Hepatocyte (in vitro differentiated cells): ENCODE measurements around the gene DUOX2. TPM values are rescaled to one million over a fixed set of nuclear protein-coding genes. Genes with fewer than 3 reads are reported as not detected.

ENCODE experiments used
- DNase-seq: peaks from one replicate; pipeline ENCODE4 v3.0.0-alpha.2; 2016; ENCODE audit warnings: low spot score
- H2AFZ ChIP-seq: fragments of 200-600 bp; sonication (generic); 2 replicates; pipeline ENCODE4 v1.6.0; 2016; ENCODE audit warnings: antibody characterized with exemption, mild to moderate bottlenecking
- H3K27ac ChIP-seq: fragments of 200-600 bp; sonication (generic); 2 replicates; pipeline ENCODE4 v1.5.1; 2016; ENCODE audit warnings: mild to moderate bottlenecking
- H3K27me3 ChIP-seq: fragments of 200-600 bp; sonication (generic); 2 replicates; pipeline ENCODE4 v1.6.1; 2016
- H3K36me3 ChIP-seq: fragments of 200-600 bp; sonication (generic); replicated peaks from 2 replicates; pipeline ENCODE4 v1.5.1; 2016; ENCODE audit warnings: low read depth; ENCODE audit not compliant: insufficient read depth
- H3K4me1 ChIP-seq: fragments of 200-600 bp; sonication (generic); 2 replicates; pipeline ENCODE4 v1.5.1; 2016; ENCODE audit warnings: mild to moderate bottlenecking, moderate library complexity; ENCODE audit not compliant: insufficient read depth
- H3K4me2 ChIP-seq: fragments of 200-600 bp; sonication (generic); 2 replicates; pipeline ENCODE4 v1.6.0; 2016
- H3K4me3 ChIP-seq: fragments of 200-600 bp; sonication (generic); 2 replicates; pipeline ENCODE4 v1.5.1; 2016; ENCODE audit warnings: mild to moderate bottlenecking
- H3K79me2 ChIP-seq: fragments of 200-600 bp; sonication (generic); 2 replicates; pipeline ENCODE4 v1.6.0; 2017; ENCODE audit warnings: mild to moderate bottlenecking
- H3K9me2 ChIP-seq: fragments of 200-600 bp; sonication (generic); replicated peaks from 2 replicates; pipeline ENCODE4 v1.6.0; 2017; ENCODE audit warnings: mild to moderate bottlenecking; ENCODE audit not compliant: insufficient read depth
- H3K9me3 ChIP-seq: fragments of 200-600 bp; sonication (generic); 2 replicates; pipeline ENCODE4 v1.5.1; 2016; ENCODE audit warnings: low read depth, mild to moderate bottlenecking
- H4K20me1 ChIP-seq: fragments of 200-600 bp; sonication (generic); 2 replicates; pipeline ENCODE4 v1.6.0; 2016; ENCODE audit warnings: mild to moderate bottlenecking; ENCODE audit not compliant: insufficient read depth, poor library complexity, severe bottlenecking
- EZH2 ChIP-seq: fragments of 200-600 bp; sonication (generic); IDR thresholded peaks from 2 replicates; pipeline ENCODE4 v1.6.1; 2016; ENCODE audit warnings: antibody characterized with exemption, mild to moderate bottlenecking, borderline replicate concordance
- EZH2phosphoT487 ChIP-seq: fragments of 200-600 bp; sonication (generic); IDR thresholded peaks from one replicate; pipeline ENCODE4 v1.6.1; 2018; ENCODE audit warnings: antibody characterized with exemption, mild to moderate bottlenecking, low read depth, moderate library complexity; ENCODE audit not compliant: unreplicated experiment, severe bottlenecking
- WGBS: methylation state at CpG from one replicate; pipeline ENCODE4 v1.1.6; 2016; ENCODE audit warnings: low lambda C conversion rate; ENCODE audit errors: missing lambda C conversion rate; 5-methylcytosine and 5-hydroxymethylcytosine counted together
- polyA plus RNA-seq: library from polyadenylated mRNA; unstranded; fragments of >200 nt; fragmentation: Nextera tagmentation; extraction: Ambion mirVana; gene quantifications from 2 replicates; pipeline ENCODE4 v1.2.1, GENCODE V29; 2016
- total RNA-seq: library from RNA; depleted of rRNA; stranded (reverse); fragments of >200 nt; gene quantifications from 2 replicates; pipeline ENCODE4 v1.2.3, GENCODE V29; 2014
- TF ChIP-seq, protein P1 (sequence below): fragments of 200-600 bp; sonication (generic); IDR thresholded peaks from 2 replicates; pipeline ENCODE4 v1.5.1; 2016; ENCODE audit warnings: antibody characterized with exemption, mild to moderate bottlenecking; ENCODE audit not compliant: poor library complexity

The DUOX2 gene
- total and polyA plus RNA-seq, 2 experiments from 2014 or later: 21.4 to 37.4 TPM

DNA sequence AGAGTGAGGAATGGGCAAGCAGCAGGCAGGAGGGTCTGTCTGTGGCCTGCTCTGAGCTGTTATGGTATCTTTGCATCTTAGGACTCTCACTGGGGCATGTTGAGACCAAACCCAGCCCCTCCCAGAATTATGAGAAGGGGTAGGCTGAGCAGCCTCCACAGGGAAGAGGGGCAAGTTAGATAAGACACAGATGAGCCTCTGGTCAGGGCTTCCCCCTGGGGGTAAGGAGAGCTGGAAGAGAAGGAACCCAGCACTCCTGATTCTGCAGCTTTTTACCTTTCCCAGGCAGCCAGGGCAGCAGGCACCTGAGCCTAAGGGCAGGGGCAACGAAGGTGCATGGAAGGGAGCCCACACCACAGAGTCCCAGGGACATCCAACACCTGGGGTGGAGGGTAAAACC lies 35.1 kb upstream of the DUOX2 start:
- TF ChIP-seq, protein P1, sequence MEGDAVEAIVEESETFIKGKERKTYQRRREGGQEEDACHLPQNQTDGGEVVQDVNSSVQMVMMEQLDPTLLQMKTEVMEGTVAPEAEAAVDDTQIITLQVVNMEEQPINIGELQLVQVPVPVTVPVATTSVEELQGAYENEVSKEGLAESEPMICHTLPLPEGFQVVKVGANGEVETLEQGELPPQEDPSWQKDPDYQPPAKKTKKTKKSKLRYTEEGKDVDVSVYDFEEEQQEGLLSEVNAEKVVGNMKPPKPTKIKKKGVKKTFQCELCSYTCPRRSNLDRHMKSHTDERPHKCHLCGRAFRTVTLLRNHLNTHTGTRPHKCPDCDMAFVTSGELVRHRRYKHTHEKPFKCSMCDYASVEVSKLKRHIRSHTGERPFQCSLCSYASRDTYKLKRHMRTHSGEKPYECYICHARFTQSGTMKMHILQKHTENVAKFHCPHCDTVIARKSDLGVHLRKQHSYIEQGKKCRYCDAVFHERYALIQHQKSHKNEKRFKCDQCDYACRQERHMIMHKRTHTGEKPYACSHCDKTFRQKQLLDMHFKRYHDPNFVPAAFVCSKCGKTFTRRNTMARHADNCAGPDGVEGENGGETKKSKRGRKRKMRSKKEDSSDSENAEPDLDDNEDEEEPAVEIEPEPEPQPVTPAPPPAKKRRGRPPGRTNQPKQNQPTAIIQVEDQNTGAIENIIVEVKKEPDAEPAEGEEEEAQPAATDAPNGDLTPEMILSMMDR: no peak
- TF ChIP-seq EZH2phosphoT487: no peak
- TF ChIP-seq EZH2: no peak
- no peaks in the 10 kb centered on the region for H3K27me3 ChIP-seq
- H3K9me2 ChIP-seq: no peaks in the 10 kb centered on the region
- no peak for DNase-seq
- H3K4me2 ChIP-seq: no peak overlapping the region
- WGBS: 43% methylated on average over 1 of the region's 1 CpG
- H3K4me3 ChIP-seq: no peak overlapping the region
- H3K79me2 ChIP-seq: no peaks in the 10 kb centered on the region
- no peaks in the 10 kb centered on the region for H3K9me3 ChIP-seq
- no peaks in the 10 kb centered on the region for H3K4me1 ChIP-seq
- H2AFZ ChIP-seq: no peak overlapping the region
- H3K27ac ChIP-seq: no peak overlapping the region
- H4K20me1 ChIP-seq: no peaks in the 10 kb centered on the region
- no peaks in the 10 kb centered on the region for H3K36me3 ChIP-seq

DNA sequence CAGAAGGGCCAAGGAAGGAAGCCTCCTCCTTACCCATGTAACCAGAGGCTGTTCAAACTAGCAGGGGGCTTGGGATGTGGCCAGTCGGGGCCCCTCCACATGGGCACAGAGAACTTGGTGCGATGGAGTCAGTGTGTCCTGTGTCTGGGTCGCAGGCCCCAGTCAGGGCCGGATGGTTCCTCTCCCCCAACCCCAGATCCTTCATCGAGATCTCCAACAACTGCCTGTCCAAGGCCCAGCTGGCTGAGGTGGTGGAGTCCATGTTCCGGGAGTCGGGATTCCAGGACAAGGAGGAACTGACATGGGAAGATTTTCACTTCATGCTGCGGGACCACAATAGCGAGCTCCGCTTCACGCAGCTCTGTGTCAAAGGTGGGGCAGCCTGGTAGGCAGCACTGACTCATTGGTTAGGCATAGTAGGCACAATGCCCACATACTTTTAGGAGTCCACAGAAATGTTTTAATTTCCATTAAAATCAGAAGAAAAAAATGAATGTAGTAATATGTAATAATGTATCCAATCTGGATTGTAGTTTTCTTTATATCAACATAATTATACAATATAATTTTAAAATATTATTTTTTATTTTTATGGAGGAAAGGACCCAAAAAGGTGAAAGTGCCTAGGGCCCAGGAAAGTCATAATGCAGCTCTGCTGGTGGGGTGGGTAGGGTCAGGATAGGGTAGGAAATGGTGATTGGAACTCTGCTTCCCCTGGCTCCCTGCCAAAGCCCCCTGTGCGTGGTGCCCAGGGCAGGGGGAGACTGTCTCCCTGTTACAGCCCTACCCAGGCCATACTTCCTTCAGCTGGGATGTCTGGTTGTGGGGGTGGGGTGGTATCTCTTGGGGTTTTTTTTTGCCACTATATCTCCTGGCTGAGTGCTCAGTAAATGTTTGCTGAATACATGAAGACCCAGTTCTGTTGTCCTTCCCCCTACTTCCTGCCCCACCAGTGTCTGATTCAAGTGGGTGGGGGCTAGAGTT lies 34.4 kb upstream of the DUOX2 start:
- no peaks in the 10 kb centered on the region for H3K27me3 ChIP-seq
- H4K20me1 ChIP-seq: no peaks in the 10 kb centered on the region

DNA sequence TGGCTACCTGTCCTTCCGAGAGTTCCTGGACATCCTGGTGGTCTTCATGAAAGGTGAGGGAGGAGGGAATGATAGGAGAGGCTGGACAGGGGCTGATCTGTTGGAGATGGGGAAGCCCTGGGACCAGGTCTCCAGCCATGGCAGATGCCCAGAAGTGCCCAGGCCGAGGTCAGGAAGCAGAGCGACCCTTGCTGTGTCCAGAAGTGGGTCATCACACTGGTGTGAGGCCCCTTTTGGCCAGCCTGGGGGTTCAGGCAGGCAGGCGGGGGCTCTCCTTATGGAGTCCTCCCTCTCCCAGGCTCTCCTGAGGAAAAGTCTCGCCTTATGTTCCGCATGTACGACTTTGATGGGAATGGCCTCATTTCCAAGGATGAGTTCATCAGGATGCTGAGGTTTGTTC lies 33.6 kb upstream of the DUOX2 start:
- H3K4me1 ChIP-seq: no peaks in the 10 kb centered on the region
- no peak overlapping the region for H3K4me3 ChIP-seq
- whole genome bisulfite sequencing: 97% methylated on average over 7 of the region's 7 CpGs
- no peak overlapping the region for H3K27ac ChIP-seq
- TF ChIP-seq, protein P1: no peak
- TF ChIP-seq EZH2phosphoT487 (no peak), EZH2 (no peak)
- no peaks in the 10 kb centered on the region for H3K27me3 ChIP-seq
- no peaks in the 10 kb centered on the region for H3K9me3 ChIP-seq
- no peak overlapping the region for H2AFZ ChIP-seq
- H3K9me2 ChIP-seq: no peaks in the 10 kb centered on the region
- no peak overlapping the region for H3K4me2 ChIP-seq
- no peak for DNase-seq
- no peaks in the 10 kb centered on the region for H3K79me2 ChIP-seq
- H3K36me3 ChIP-seq: no peaks in the 10 kb centered on the region
- no peaks in the 10 kb centered on the region for H4K20me1 ChIP-seq

More for the DNA sequence above, 34.4 kb upstream of the DUOX2 start:
- Histone ChIP-seq H3K4me3 (no peak overlapping the region), H3K79me2 (no peaks in the 10 kb centered on the region), H3K27ac (no peak overlapping the region), H3K36me3 (no peaks in the 10 kb centered on the region), H3K9me3 (no peaks in the 10 kb centered on the region), H2AFZ (no peak overlapping the region), H3K4me1 (no peaks in the 10 kb centered on the region), H3K4me2 (no peak overlapping the region), H3K9me2 (no peaks in the 10 kb centered on the region)
- DNase-seq: no peak
- 91% methylated on average over 12 of the region's 12 CpGs for WGBS
- TF ChIP-seq, protein P1: no peak
- no peak for TF ChIP-seq EZH2phosphoT487
- TF ChIP-seq EZH2: no peak
